Spinal cord (tissue), 10 donors: ENCODE results near the gene LVRN. TPM values are rescaled to one million over a fixed set of nuclear protein-coding genes. Genes with fewer than 3 reads are reported as not detected.

Experiments
- DNase-seq, 6 donors: peaks; one replicate each; pipeline versions ENCODE4 v3.0.0 to v3.0.0-alpha.2; 2013 to 2015; ENCODE audit warnings: low spot score in 6 of 6, low read depth in 4 of 6
- H3K27ac ChIP-seq: one replicate; pipeline ENCODE4 v1.5.1; 2013; ENCODE audit warnings: low read depth, low read length, control low read depth
- H3K27me3 ChIP-seq: one replicate; pipeline ENCODE4 v1.6.1; 2013; ENCODE audit warnings: low read length; ENCODE audit not compliant: control insufficient read depth, insufficient read depth
- H3K36me3 ChIP-seq: one replicate; pipeline ENCODE4 v1.6.1; 2013; ENCODE audit warnings: low read length; ENCODE audit not compliant: control insufficient read depth, insufficient read depth
- H3K4me1 ChIP-seq: one replicate; pipeline ENCODE4 v1.6.1; 2013; ENCODE audit warnings: low read length; ENCODE audit not compliant: control insufficient read depth, insufficient read depth
- H3K4me3 ChIP-seq: one replicate; pipeline ENCODE4 v1.5.1; 2013; ENCODE audit warnings: low read depth, low read length, control low read depth
- H3K9me3 ChIP-seq: one replicate; pipeline ENCODE4 v1.6.1; 2013; ENCODE audit warnings: low read length; ENCODE audit not compliant: control insufficient read depth, insufficient read depth
- WGBS: methylation state at CpG from one replicate; pipeline ENCODE4 v1.1.5; 2013; ENCODE audit warnings: missing lambda C conversion rate; ENCODE audit not compliant: insufficient coverage; 5-methylcytosine and 5-hydroxymethylcytosine counted together
- polyA plus RNA-seq, 2 donors: library from polyadenylated mRNA; unstranded; fragments of 120-200 nt; gene quantifications; one replicate each; pipeline ENCODE4 v1.2.1, GENCODE V29; 2013; ENCODE audit not compliant: insufficient read length in 2 of 2
- total RNA-seq, 2 donors: library from RNA; depleted of rRNA in 1 of 2; stranded (reverse); fragments of 120-200 nt in 1 of 2; fragments of >200 nt in 1 of 2; gene quantifications; one replicate each; pipeline versions ENCODE4 v1.2.3 to v1.2.4, GENCODE V29; 2013 to 2014
- donor health status: healthy.

LVRN gene
- total and polyA plus RNA-seq, 4 donors, result 0.61 to 1.9 (median 1.2) TPM

- peaks cover 10% of the 10 kb centered on the region for H3K4me1 ChIP-seq
- 93% methylated on average over 5 of the region's 6 CpGs for WGBS
- H3K27me3 ChIP-seq, result peaks cover 21% of the 10 kb centered on the region
- H3K27ac ChIP-seq, result no peak overlapping the region
- no peaks in the 10 kb centered on the region for H3K36me3 ChIP-seq
- no peaks in the 10 kb centered on the region for H3K9me3 ChIP-seq
- DNase-seq, result no peak
- no peak overlapping the region for H3K4me3 ChIP-seq
Measured at GRCh38 chr5:115956957-115957356, 5.3 kb upstream of the LVRN start.

- no peaks in the 10 kb centered on the region for H3K36me3 ChIP-seq
- H3K4me1 ChIP-seq, result peaks cover 23% of the 10 kb centered on the region
- 4% methylated on average over 36 of the region's 42 CpGs for WGBS
- DNase-seq, result peak in 3 of 6 donors; percentile 22 to 83 (median 75)
- H3K27me3 ChIP-seq, result peaks cover 45% of the 10 kb centered on the region
- H3K9me3 ChIP-seq, result no peaks in the 10 kb centered on the region
- no peak overlapping the region for H3K27ac ChIP-seq
- H3K4me3 ChIP-seq, result peak overlapping the region; percentile 26
Measured at GRCh38 chr5:115961381-115962238, 665 bp upstream of the LVRN start.

- peaks cover 23% of the 10 kb centered on the region for H3K4me1 ChIP-seq
- H3K36me3 ChIP-seq, result no peaks in the 10 kb centered on the region
- DNase-seq, result peak in 2 of 6 donors; percentile 33 to 43
- peaks cover 45% of the 10 kb centered on the region for H3K27me3 ChIP-seq
- no peaks in the 10 kb centered on the region for H3K9me3 ChIP-seq
- H3K4me3 ChIP-seq, result peak overlapping the region; percentile 28
- WGBS, result 1% methylated on average over 70 of the region's 71 CpGs
- no peak overlapping the region for H3K27ac ChIP-seq
Measured at GRCh38 chr5:115962565-115963402, 509 bp downstream of the LVRN start.

GRCh38 chr5:115963566-115963965 lies 1.3 kb downstream of the LVRN start:
- H3K27ac ChIP-seq, result no peak overlapping the region
- H3K4me1 ChIP-seq, result peaks cover 23% of the 10 kb centered on the region
- H3K4me3 ChIP-seq, result no peak overlapping the region
- peak in 2 of 6 donors; percentile 13 to 65 for DNase-seq
- H3K27me3 ChIP-seq, result peaks cover 45% of the 10 kb centered on the region
- no peaks in the 10 kb centered on the region for H3K9me3 ChIP-seq
- no peaks in the 10 kb centered on the region for H3K36me3 ChIP-seq
- WGBS, result 10% methylated on average over 15 of the region's 17 CpGs

GRCh38 chr5:115968770-115969169 lies 6.5 kb downstream of the LVRN start:
- Histone ChIP-seq H3K27ac (no peak overlapping the region), H3K27me3 (peaks cover 6% of the 10 kb centered on the region), H3K36me3 (no peaks in the 10 kb centered on the region), H3K9me3 (no peaks in the 10 kb centered on the region), H3K4me3 (no peak overlapping the region), H3K4me1 (no peaks in the 10 kb centered on the region)
- no peak for DNase-seq
- no CpG with 5 or more reads among the region's 2 CpGs for WGBS

- Histone ChIP-seq H3K27ac (no peak overlapping the region), H3K9me3 (no peaks in the 10 kb centered on the region), H3K4me1 (no peaks in the 10 kb centered on the region), H3K27me3 (no peaks in the 10 kb centered on the region), H3K36me3 (no peaks in the 10 kb centered on the region), H3K4me3 (no peak overlapping the region)
- DNase-seq, result no peak
- WGBS, result 76% methylated on average over 4 of the region's 4 CpGs
Measured at GRCh38 chr5:115977096-115977495, 14.8 kb downstream of the LVRN start.

- H3K4me1 ChIP-seq, result no peaks in the 10 kb centered on the region
- H3K27ac ChIP-seq, result no peak overlapping the region
- no peak overlapping the region for H3K4me3 ChIP-seq
- no peaks in the 10 kb centered on the region for H3K36me3 ChIP-seq
- H3K27me3 ChIP-seq, result no peaks in the 10 kb centered on the region
- no CpG with 5 or more reads among the region's 2 CpGs for WGBS
- no peaks in the 10 kb centered on the region for H3K9me3 ChIP-seq
- no peak for DNase-seq
Measured at GRCh38 chr5:115977988-115978387, 15.7 kb downstream of the LVRN start.

GRCh38 chr5:115978779-115979178 lies 16.5 kb downstream of the LVRN start:
- Histone ChIP-seq H3K4me3 (no peak overlapping the region), H3K27ac (no peak overlapping the region), H3K4me1 (no peaks in the 10 kb centered on the region), H3K9me3 (no peaks in the 10 kb centered on the region), H3K36me3 (no peaks in the 10 kb centered on the region), H3K27me3 (no peaks in the 10 kb centered on the region)
- no peak for DNase-seq
- WGBS, result 100% methylated on average over 1 of the region's 2 CpGs

GRCh38 chr5:115979201-115980041 lies 17.1 kb downstream of the LVRN start:
- Histone ChIP-seq H3K36me3 (no peaks in the 10 kb centered on the region), H3K27ac (no peak overlapping the region), H3K4me1 (no peaks in the 10 kb centered on the region), H3K9me3 (no peaks in the 10 kb centered on the region), H3K27me3 (no peaks in the 10 kb centered on the region), H3K4me3 (no peak overlapping the region)
- DNase-seq, result no peak
- 83% methylated on average over 1 of the region's 3 CpGs for WGBS
